GM21367 (cell line): ENCODE data around the gene PGA3.
"Not testable (repeated sequence)": the region's sequence is repeated elsewhere in the genome, so short reads cannot be mapped to it uniquely, and the experiment has no call there.

ENCODE experiments used
- ATAC-seq: cut with Tn5 transposase; IDR thresholded peaks from one replicate; pipeline ENCODE4 v1.9.1; 2021; ENCODE audit not compliant: unreplicated experiment

The PGA3 gene

GRCh38 chr11:61204502-61205059 is 1.3 kb downstream of the PGA3 start:
- ATAC-seq = not testable (repeated sequence)

- ATAC-seq = not testable (repeated sequence)
These were observed 4.5 kb downstream of the PGA3 start for GRCh38 chr11:61207636-61208310.

GRCh38 chr11:61210629-61211028 is 7.3 kb downstream of the PGA3 start:
- ATAC-seq = not testable (repeated sequence)

- not testable (repeated sequence) for ATAC-seq
These were observed 8.1 kb downstream of the PGA3 start for GRCh38 chr11:61211327-61211952.

GRCh38 chr11:61212202-61212601 is 8.9 kb downstream of the PGA3 start:
- not testable (repeated sequence) for ATAC-seq

GRCh38 chr11:61213711-61214324 is 10.5 kb downstream of the PGA3 start:
- not testable (repeated sequence) for ATAC-seq

- ATAC-seq = not testable (repeated sequence)
These were observed 15.0 kb downstream of the PGA3 start for GRCh38 chr11:61218306-61218705.

GRCh38 chr11:61219016-61219415 is 15.7 kb downstream of the PGA3 start:
- not testable (repeated sequence) for ATAC-seq

GRCh38 chr11:61222047-61222446 is 18.7 kb downstream of the PGA3 start, which contains the start of gene PGA4:
Gene PGA4, plus strand, starts transcription at chr11:61222347. Its CDS starts 54 bp downstream, at chr11:61222401.
- not testable (repeated sequence) for ATAC-seq

GRCh38 chr11:61222692-61223091 is 19.4 kb downstream of the PGA3 start:
- ATAC-seq = not testable (repeated sequence)

- not testable (repeated sequence) for ATAC-seq
These were observed 23.3 kb downstream of the PGA3 start for GRCh38 chr11:61226457-61227137.

- not testable (repeated sequence) for ATAC-seq
These were observed 26.1 kb downstream of the PGA3 start for GRCh38 chr11:61229458-61229857.

GRCh38 chr11:61231033-61231432 is 27.7 kb downstream of the PGA3 start:
- ATAC-seq = not testable (repeated sequence)

- not testable (repeated sequence) for ATAC-seq
These were observed 28.3 kb downstream of the PGA3 start for GRCh38 chr11:61231585-61231984.

GRCh38 chr11:61232548-61233145 is 29.3 kb downstream of the PGA3 start:
- not testable (repeated sequence) for ATAC-seq

GRCh38 chr11:61237130-61237529 is 33.8 kb downstream of the PGA3 start:
- ATAC-seq = not testable (repeated sequence)

- not testable (repeated sequence) for ATAC-seq
These were observed 37.0 kb downstream of the PGA3 start for GRCh38 chr11:61240288-61240687.

GRCh38 chr11:61240875-61241274 is 37.6 kb downstream of the PGA3 start, which contains the start of gene PGA5:
Gene PGA5, plus strand, starts transcription at chr11:61241175. Its CDS starts 52 bp downstream, at chr11:61241227.
- ATAC-seq = not testable (repeated sequence)

- ATAC-seq = not testable (repeated sequence)
These were observed 38.2 kb downstream of the PGA3 start for GRCh38 chr11:61241526-61241925.

- not testable (repeated sequence) for ATAC-seq
These were observed 42.1 kb downstream of the PGA3 start for GRCh38 chr11:61245284-61245964.
